Measurements from ENCODE around the gene HMCN2.

The HMCN2 gene

GRCh38 chr9:130459151-130459550 is 193.6 kb downstream of the HMCN2 start:
- no peaks in the 10 kb centered on the region for H3K9me3 ChIP-seq (ENCODE audit: control insufficient read depth, insufficient read depth, low read length)
- no peaks in the 10 kb centered on the region; the same call in 1 of the 2 replicates for H3K36me3 ChIP-seq (ENCODE audit: insufficient read depth, low read length)
- H3K4me1 ChIP-seq (ENCODE audit: insufficient read depth, low read length) = peaks cover 4% of the 10 kb centered on the region; the same call in 1 of the 2 replicates
- no peak overlapping the region for H3K9ac ChIP-seq (ENCODE audit: low read depth, low read length)

- Histone ChIP-seq H3K36me3 (ENCODE audit: insufficient read depth, low read length) (no peaks in the 10 kb centered on the region; the same call in 1 of the 2 replicates), H3K4me1 (ENCODE audit: insufficient read depth, low read length) (peaks cover 4% of the 10 kb centered on the region; the same call in 1 of the 2 replicates), H3K9me3 (ENCODE audit: control insufficient read depth, insufficient read depth, low read length) (no peaks in the 10 kb centered on the region), H3K9ac (ENCODE audit: low read depth, low read length) (no peak overlapping the region)
Observed at GRCh38 chr9:130459941-130460669, 194.5 kb downstream of the HMCN2 start.

DNA sequence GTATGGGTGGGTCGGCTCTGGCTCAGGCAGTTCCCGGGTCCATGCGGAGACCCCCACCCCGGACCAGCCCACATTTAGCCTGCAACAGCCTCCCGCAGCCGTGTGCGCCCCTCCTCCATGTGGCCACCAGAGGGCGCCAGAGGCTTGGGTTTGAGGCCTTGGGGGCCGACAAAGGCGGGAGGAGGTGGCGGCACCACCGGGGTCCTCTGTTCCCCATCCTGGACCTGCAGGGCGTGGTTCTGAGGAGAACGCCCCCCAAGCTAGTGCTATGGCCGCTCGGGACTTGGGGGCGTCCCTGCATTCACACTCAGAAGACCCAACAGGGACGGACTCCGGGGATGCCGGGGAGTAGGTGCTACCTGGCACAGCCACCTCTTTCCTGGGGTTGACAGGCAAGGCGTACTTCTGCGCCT is 195.7 kb downstream of the HMCN2 start:
- peaks cover 4% of the 10 kb centered on the region; the same call in 1 of the 2 replicates for H3K4me1 ChIP-seq (ENCODE audit: insufficient read depth, low read length)
- H3K9ac ChIP-seq (ENCODE audit: low read depth, low read length) = no peak overlapping the region
- H3K9me3 ChIP-seq (ENCODE audit: control insufficient read depth, insufficient read depth, low read length) = no peaks in the 10 kb centered on the region
- H3K36me3 ChIP-seq (ENCODE audit: insufficient read depth, low read length) = no peaks in the 10 kb centered on the region; the same call in 1 of the 2 replicates

DNA sequence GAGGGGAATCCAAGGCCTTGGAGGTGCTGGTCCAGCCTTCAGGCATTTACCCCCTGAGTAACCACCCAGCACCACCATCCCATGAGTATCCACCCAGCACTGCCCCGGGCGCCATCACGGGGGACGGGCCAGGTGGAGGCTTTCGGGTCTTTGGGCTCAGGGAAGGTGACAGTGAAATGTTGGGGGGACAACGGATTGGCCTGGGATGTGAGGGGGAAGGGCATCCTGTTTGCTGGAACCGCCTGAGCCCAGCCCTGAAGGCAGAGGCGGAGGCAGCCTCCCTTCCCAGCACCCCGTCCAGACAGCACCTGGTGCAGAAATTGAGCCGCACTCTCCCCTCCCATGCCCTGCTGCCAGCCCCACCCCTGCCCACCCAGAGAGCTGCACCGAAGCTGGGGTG is 196.2 kb downstream of the HMCN2 start:
- Histone ChIP-seq H3K9ac (ENCODE audit: low read depth, low read length) (no peak overlapping the region), H3K4me1 (ENCODE audit: insufficient read depth, low read length) (peaks cover 4% of the 10 kb centered on the region; the same call in 1 of the 2 replicates), H3K36me3 (ENCODE audit: insufficient read depth, low read length) (no peaks in the 10 kb centered on the region; the same call in 1 of the 2 replicates), H3K9me3 (ENCODE audit: control insufficient read depth, insufficient read depth, low read length) (no peaks in the 10 kb centered on the region)

- H3K36me3 ChIP-seq (ENCODE audit: insufficient read depth, low read length) = no peaks in the 10 kb centered on the region; the same call in 1 of the 2 replicates
- no peaks in the 10 kb centered on the region for H3K9me3 ChIP-seq (ENCODE audit: control insufficient read depth, insufficient read depth, low read length)
- no peak overlapping the region for H3K9ac ChIP-seq (ENCODE audit: low read depth, low read length)
- peaks cover 16% of the 10 kb centered on the region; the same call in 1 of the 2 replicates for H3K4me1 ChIP-seq (ENCODE audit: insufficient read depth, low read length)
Observed at GRCh38 chr9:130462685-130463540, 197.4 kb downstream of the HMCN2 start.

- Histone ChIP-seq H3K4me1 (ENCODE audit: insufficient read depth, low read length) (peaks cover 16% of the 10 kb centered on the region; the same call in 1 of the 2 replicates), H3K36me3 (ENCODE audit: insufficient read depth, low read length) (no peaks in the 10 kb centered on the region), H3K9ac (ENCODE audit: low read depth, low read length) (no peak overlapping the region), H3K9me3 (ENCODE audit: control insufficient read depth, insufficient read depth, low read length) (no peaks in the 10 kb centered on the region)
Observed at GRCh38 chr9:130463763-130464745, 198.5 kb downstream of the HMCN2 start.

DNA sequence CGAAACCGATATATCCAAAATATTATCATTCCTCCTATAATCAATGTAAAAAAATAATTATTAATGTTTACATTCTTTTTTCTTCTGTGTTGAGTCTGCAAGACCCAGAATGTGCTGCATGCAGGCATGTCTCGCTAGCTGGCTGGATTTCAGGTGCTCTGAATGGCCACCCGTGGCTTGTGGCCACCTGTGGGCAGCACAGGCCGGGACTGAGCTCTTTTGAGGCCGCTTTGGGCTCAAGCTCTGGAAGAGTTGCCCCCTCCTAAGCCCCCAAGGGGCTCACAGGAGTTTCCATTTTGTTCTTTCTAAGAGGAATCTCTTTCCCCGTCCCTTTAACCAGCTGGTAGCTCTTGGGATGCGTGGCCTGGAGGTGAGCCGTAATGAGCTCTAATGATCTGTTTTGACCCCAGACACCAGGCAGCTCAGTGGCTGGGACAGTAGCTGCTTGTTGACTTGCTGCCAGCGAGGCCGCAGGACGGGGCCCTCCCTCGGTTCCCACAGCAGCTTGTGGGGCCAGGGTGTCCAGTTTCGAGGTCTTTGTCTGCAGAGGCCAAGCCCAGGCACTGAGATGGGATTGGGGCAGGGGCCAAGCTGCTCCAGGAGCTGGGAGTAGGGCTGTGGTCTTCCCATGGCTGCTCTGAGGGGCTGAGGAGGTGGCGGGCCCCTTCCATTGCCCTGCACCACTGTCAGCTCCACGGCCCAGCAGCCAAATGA is 200.0 kb downstream of the HMCN2 start:
- Histone ChIP-seq H3K9me3 (ENCODE audit: control insufficient read depth, insufficient read depth, low read length) (no peaks in the 10 kb centered on the region), H3K9ac (ENCODE audit: low read depth, low read length) (no peak overlapping the region), H3K4me1 (ENCODE audit: insufficient read depth, low read length) (peaks cover 16% of the 10 kb centered on the region; the same call in 1 of the 2 replicates), H3K36me3 (ENCODE audit: insufficient read depth, low read length) (no peaks in the 10 kb centered on the region)

DNA sequence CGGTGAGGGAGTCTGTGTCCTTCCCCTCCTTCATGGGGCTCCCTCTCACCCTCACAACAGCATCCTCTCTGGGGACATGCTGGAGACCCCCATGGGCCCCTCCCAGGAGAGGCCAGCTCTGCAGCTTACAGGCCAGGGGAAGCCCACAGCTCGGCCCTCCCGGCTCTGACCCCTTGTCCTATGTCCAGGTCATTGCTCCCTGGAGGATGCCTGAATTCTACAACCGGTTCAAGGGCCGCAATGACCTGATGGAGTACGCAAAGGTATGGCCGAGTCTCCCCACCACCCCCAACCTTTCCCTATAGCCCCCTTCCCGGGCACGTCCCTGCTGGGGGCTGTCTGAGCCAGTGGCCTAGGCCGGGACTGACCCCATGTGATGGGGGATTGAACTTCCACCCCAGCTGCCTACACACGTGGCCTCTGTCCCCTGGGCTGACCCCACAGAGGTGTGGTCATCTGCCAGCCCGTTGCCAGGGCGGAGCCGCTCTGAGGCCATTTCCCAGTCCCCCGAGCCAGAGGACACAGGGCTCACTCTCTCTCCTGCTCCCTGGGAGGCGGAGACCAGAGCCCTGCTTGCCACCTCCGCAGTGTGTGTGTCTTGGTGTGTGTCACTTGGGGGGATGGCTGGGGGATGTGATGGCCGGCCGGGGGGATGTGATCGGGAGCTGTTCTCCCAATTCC is 201.1 kb downstream of the HMCN2 start:
- Histone ChIP-seq H3K36me3 (ENCODE audit: insufficient read depth, low read length) (no peaks in the 10 kb centered on the region), H3K9ac (ENCODE audit: low read depth, low read length) (no peak overlapping the region), H3K9me3 (ENCODE audit: control insufficient read depth, insufficient read depth, low read length) (no peaks in the 10 kb centered on the region), H3K4me1 (ENCODE audit: insufficient read depth, low read length) (peaks cover 12% of the 10 kb centered on the region; the same call in 1 of the 2 replicates)

DNA sequence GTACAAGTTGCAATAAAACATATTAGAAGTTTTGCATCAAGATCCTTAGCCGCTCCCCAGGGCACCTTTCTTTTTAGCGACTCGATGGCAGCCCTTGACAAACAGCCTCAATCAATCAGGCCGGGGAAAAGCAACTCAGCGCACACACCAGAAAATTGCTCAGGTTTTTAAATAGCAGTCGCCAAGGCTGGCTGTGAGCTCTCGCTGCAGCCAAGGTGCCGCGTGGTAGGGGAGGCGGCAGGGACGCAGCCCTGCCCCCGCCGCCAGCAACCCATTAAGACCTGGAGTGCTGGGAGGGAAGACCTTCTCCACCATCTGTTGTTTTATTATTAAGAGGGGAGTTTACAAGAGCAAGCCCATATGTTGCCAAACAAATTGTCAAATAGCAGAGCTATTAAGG is 201.8 kb downstream of the HMCN2 start:
- no peaks in the 10 kb centered on the region for H3K9me3 ChIP-seq (ENCODE audit: control insufficient read depth, insufficient read depth, low read length)
- H3K9ac ChIP-seq (ENCODE audit: low read depth, low read length) = no peak overlapping the region
- no peaks in the 10 kb centered on the region for H3K36me3 ChIP-seq (ENCODE audit: insufficient read depth, low read length)
- peaks cover 12% of the 10 kb centered on the region; the same call in 1 of the 2 replicates for H3K4me1 ChIP-seq (ENCODE audit: insufficient read depth, low read length)

GRCh38 chr9:130468566-130468965 is 203.0 kb downstream of the HMCN2 start:
- Histone ChIP-seq H3K4me1 (ENCODE audit: insufficient read depth, low read length) (peaks cover 15% of the 10 kb centered on the region; the same call in 1 of the 2 replicates), H3K9me3 (ENCODE audit: control insufficient read depth, insufficient read depth, low read length) (no peaks in the 10 kb centered on the region), H3K9ac (ENCODE audit: low read depth, low read length) (no peak overlapping the region), H3K36me3 (ENCODE audit: insufficient read depth, low read length) (no peaks in the 10 kb centered on the region)

DNA sequence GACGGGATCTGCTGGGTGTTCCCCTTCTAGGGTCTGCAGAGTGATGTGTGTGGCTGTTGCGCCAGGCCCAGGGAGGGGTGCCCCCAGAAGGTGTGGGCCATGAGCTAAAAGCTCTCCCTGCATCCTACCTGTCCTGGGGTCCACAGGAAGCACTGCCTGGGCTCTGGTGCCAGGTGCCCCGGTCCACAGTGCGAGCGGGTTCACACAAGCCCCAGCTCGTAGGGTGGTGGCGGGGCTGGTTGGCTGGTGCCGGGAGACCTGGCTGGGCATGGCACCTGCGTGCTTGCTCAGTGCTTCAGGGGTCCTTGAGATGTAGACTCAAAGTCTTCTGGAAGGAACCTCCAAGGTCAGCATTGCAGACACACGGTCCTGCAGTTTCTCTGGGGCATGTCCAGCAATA is 204.7 kb downstream of the HMCN2 start:
- no peak overlapping the region for H3K9ac ChIP-seq (ENCODE audit: low read depth, low read length)
- H3K9me3 ChIP-seq (ENCODE audit: control insufficient read depth, insufficient read depth, low read length) = no peaks in the 10 kb centered on the region
- H3K4me1 ChIP-seq (ENCODE audit: insufficient read depth, low read length) = peaks cover 29% of the 10 kb centered on the region

DNA sequence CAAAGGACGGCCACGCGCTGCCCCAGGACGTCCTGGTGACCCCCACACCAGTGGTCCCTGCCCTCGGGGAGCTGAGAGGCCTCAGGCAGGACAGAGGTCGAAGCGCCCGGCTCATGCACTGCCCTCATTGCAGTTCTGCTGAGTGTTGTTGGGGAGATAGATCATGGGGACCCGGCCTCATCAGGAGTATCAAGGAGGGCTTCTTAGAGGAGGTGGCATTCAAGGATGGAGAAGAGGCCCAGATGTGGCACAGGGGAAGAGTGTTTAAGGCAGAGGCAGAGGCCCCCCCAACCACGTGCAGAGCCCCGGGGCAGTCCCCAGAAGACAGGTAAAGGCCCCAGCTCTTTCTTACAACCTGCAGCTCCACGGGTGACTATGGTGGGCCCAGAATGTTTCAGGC is 205.4 kb downstream of the HMCN2 start:
- Histone ChIP-seq H3K9ac (ENCODE audit: low read depth, low read length) (no peak overlapping the region), H3K9me3 (ENCODE audit: control insufficient read depth, insufficient read depth, low read length) (no peaks in the 10 kb centered on the region), H3K36me3 (ENCODE audit: insufficient read depth, low read length) (no peaks in the 10 kb centered on the region), H3K4me1 (ENCODE audit: insufficient read depth, low read length) (peaks cover 29% of the 10 kb centered on the region)

More for the DNA sequence above, 204.7 kb downstream of the HMCN2 start:
- no peaks in the 10 kb centered on the region for H3K36me3 ChIP-seq (ENCODE audit: insufficient read depth, low read length)

Measured in ES-I3 (cell line).